Gastroesophageal sphincter (tissue), 3 donors: ENCODE data around the gene KIAA0930.
"Not testable (repeated sequence)": the region's sequence is repeated elsewhere in the genome, so short reads cannot be mapped to it uniquely, and the experiment has no call there.

ENCODE experiments used
- CTCF ChIP-seq, 4 experiments: fragments of 200-600 bp in 2 of 4; fragments of 450-650 bp in 2 of 4; sonication (generic) in 1 of 4; IDR thresholded peaks; one replicate each; pipeline ENCODE4 v1.5.1; 2017 to 2019; ENCODE audit warnings: antibody characterized with exemption in 4 of 4, mild to moderate bottlenecking in 2 of 4, moderate library complexity in 2 of 4
- EP300 ChIP-seq: sonication (generic); formaldehyde crosslinking; IDR thresholded peaks from one replicate; pipeline ENCODE4 v1.6.1; 2017; ENCODE audit warnings: antibody characterized with exemption, mild to moderate bottlenecking
- POLR2AphosphoS5 ChIP-seq: sonication (generic); formaldehyde crosslinking; IDR thresholded peaks from one replicate; pipeline ENCODE4 v1.6.1; 2017; ENCODE audit warnings: antibody characterized with exemption

GRCh38 chr22:45257941-45258340 lies 17.2 kb upstream of the KIAA0930 start:
- TF ChIP-seq CTCF (IDR thresholded peaks at IDR 0.05); EP300; POLR2AphosphoS5: not testable (repeated sequence)
